AG09309 (cell line): ENCODE measurements around the gene EHD4.
A peak's percentile ranks its signal among the peaks of the same experiment; 100 is the strongest.

Experiments used
- DNase-seq: peaks from one replicate; pipeline ENCODE4 v3.0.0-alpha.2; 2010; ENCODE audit warnings: low read depth
- H3K4me3 ChIP-seq: 2 replicates; pipeline ENCODE4 v1.5.1; 2011; ENCODE audit warnings: mild to moderate bottlenecking, low read depth, low read length, moderate library complexity; ENCODE audit not compliant: control insufficient read depth
- TF ChIP-seq, protein P1 (sequence below): IDR thresholded peaks from 2 replicates; pipeline ENCODE4 v1.5.1; 2011; ENCODE audit warnings: mild to moderate bottlenecking, low read depth, low read length, inconsistent platforms; ENCODE audit not compliant: insufficient read depth, control insufficient read depth; ENCODE audit errors: missing control alignments

EHD4 gene

DNA sequence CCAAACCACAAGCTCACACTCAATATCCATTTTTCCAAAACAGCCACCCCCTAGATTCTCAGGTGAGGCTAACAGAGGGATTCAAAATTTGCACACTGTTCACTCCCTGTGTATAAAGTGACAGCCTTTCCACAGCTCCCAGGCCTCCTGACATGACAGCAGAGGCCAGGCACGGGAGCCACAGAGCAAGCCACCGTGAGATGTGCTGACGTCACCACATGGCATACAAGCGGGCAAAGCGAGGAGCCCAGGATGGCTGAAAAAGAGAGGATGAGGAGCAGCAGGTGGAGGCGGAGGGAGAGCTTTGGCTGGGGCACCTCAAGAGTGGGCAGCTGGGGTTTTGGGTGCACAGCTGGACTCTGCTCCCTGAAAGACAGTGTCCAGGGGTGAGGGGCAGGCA, 27.1 kb downstream of the EHD4 start:
- no peak overlapping the region for H3K4me3 ChIP-seq
- no peak for DNase-seq
- TF ChIP-seq, protein P1, sequence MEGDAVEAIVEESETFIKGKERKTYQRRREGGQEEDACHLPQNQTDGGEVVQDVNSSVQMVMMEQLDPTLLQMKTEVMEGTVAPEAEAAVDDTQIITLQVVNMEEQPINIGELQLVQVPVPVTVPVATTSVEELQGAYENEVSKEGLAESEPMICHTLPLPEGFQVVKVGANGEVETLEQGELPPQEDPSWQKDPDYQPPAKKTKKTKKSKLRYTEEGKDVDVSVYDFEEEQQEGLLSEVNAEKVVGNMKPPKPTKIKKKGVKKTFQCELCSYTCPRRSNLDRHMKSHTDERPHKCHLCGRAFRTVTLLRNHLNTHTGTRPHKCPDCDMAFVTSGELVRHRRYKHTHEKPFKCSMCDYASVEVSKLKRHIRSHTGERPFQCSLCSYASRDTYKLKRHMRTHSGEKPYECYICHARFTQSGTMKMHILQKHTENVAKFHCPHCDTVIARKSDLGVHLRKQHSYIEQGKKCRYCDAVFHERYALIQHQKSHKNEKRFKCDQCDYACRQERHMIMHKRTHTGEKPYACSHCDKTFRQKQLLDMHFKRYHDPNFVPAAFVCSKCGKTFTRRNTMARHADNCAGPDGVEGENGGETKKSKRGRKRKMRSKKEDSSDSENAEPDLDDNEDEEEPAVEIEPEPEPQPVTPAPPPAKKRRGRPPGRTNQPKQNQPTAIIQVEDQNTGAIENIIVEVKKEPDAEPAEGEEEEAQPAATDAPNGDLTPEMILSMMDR = no peak

DNA sequence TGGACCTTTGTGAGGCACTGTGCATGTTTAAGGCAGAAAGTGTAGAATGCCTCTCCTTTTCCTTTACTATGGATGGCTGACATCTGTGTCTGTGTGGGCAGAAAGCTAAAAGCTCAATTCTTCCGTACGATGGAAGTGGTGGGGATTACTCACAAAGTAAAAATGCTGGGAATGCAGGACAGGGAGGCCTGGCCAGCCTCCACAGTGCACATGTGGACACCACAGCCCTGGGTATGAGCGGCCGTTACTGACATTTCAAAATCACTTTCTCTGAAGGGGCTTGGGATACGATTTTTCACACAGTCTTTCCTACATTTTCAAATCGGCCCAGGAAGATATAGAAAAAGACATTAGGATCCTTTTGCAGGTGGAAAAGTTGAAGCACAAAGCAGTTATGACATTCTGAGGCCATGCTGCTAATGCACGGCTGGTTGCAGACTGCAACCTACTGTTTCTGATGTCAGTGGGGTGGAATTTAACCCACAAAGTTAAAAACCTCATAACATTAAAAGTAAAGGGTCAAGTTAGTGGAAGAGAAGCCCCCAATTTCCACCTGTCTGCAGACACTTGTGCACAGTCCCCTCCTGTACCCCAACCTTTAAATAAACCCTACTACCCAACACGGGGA, 27.9 kb downstream of the EHD4 start:
- no peak overlapping the region for H3K4me3 ChIP-seq
- peak; percentile 67 for DNase-seq
- TF ChIP-seq, protein P1 = no peak

DNA sequence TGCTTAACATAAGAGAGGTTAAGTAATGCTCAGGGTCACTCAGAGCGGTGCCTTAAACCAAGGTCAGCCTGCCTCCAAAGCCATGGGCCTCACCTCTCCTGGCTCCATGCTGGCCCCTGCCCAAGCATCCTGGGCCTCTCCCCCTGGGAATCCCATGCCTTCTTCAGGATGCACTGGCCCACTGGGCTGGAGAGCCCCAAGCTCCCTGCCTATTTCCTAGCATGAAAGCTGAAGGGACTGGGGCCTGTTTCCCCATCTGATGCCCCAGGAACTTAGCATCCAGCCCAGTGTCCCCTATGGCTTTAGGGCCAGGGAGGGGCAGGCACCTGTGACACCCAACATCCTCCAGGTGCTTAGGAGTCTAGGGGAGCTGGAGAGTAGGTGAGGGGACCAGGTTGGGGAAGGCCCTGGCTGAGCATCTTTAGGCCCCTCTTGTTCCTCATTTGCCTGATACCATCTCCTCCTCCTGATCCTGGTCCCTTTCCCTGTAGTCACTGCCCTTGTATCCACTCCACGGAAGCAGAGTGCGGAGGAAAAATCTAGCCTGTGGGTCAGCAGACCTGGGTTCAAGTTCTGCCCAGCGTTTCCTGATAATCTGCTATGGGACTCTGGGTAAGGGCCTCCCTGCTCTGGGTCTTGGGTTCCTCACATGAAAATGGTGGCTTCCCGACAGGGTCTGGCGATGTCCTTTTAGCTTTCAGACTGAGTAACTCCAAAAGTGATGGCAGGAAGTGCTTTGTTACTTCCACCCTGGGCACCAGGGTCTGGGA, 28.6 kb downstream of the EHD4 start:
- no peak for DNase-seq
- no peak overlapping the region for H3K4me3 ChIP-seq
- TF ChIP-seq, protein P1 = no peak

DNA sequence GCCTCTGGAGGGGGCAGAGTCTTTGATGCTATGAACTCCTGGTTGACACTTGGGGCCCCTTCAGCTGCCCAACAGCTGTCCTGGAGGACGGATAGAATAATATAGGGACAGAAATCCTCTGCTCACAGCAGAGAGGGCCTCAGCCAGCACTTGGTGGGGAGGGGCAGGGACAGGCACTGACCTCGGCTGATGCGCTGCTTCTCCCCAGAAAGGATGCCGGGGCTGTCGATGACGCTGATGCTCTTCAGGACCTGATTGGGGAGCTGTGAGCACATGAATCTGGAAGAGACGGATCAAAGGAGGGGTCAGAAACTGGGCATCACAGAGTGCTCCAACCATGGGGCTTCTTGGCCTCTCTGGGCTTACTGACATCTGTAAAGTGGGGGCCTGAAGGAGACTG, 29.5 kb downstream of the EHD4 start:
- H3K4me3 ChIP-seq = no peak overlapping the region
- DNase-seq = no peak
- TF ChIP-seq, protein P1 = no peak

DNA sequence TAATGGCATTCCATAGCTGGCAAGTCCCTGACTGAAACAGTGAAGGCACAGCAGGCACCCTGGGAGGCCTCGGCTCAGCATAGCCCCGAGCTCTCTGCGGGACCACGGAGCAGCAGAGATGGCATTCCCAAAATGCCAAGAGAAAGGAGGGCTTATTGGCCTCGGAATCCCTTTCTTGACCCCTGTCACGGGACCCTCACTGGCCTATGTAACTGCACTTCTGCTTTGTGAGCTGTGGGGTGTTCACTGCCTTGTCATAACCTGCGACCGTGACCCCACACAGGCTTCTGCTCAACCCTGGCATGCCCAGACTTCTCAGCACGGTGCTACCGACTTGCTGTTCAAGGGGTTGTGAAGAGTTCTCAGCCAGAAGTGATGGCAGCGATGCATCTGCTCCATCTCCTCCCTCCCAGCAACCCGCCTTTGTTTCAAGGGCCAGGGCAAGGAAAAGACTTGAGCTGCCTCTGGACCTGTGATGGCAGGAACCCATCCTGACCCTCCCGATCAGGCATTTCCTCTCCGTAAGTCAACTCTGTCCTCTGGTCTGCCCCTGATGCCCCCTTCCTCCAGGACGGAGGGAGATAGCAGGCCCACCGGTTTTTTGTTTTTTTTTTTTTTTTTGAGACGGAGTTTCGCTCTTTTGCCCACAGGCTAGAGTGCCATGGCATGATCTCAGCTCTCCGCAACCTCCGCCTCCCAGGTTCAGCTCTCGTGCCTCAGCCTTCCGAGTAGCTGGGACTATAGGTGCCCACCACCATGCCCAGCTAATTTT, 30.5 kb downstream of the EHD4 start:
- TF ChIP-seq, protein P1 = no peak
- DNase-seq = no peak
- H3K4me3 ChIP-seq = no peak overlapping the region

DNA sequence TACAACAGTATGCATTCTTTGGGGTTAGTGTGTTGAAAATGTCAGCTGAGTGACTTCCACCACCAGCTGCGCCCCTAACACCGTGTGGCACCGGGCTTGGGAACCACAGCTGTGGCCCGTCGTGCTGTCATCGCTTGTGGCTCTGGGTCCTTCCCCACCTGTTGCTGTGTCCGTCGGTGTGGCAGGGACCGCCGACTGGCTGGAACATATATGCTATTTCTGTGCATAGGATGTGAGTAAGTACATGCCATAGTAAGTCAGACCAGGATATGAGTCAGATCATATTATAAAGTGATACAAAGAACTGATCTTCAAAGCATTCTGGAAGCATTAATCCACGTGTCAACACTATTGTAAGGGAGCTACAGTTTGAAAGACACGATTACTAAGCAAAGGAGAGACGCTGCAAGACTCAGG, 31.9 kb downstream of the EHD4 start:
- no peak overlapping the region for H3K4me3 ChIP-seq
- no peak for DNase-seq
- TF ChIP-seq, protein P1 = no peak
